Ectodermal cell (in vitro differentiated cells): ENCODE results near the gene FDXR.

Source experiments
- H3K27ac ChIP-seq: 2 replicates; pipeline ENCODE4 v1.7.0; 2013; ENCODE audit warnings: mild to moderate bottlenecking, low read depth, low read length; ENCODE audit not compliant: insufficient read depth, poor library complexity, severe bottlenecking
- H3K27me3 ChIP-seq: 2 replicates; pipeline ENCODE4 v1.7.0; 2013; ENCODE audit warnings: mild to moderate bottlenecking, low read length; ENCODE audit not compliant: insufficient read depth, control insufficient read depth, poor library complexity, severe bottlenecking
- H3K36me3 ChIP-seq: one replicate; pipeline ENCODE4 v1.7.0; 2013; ENCODE audit warnings: low read length; ENCODE audit not compliant: control insufficient read depth, insufficient read depth
- H3K4me1 ChIP-seq: one replicate; pipeline ENCODE4 v1.7.0; 2013; ENCODE audit warnings: low read length; ENCODE audit not compliant: control insufficient read depth, insufficient read depth
- H3K4me3 ChIP-seq: 2 replicates; pipeline ENCODE4 v1.7.0; 2013; ENCODE audit warnings: low read depth, low read length, control low read depth; ENCODE audit not compliant: insufficient read depth
- H3K9me3 ChIP-seq: 2 replicates; pipeline ENCODE4 v1.7.0; 2013; ENCODE audit warnings: mild to moderate bottlenecking, low read length, moderate library complexity; ENCODE audit not compliant: control insufficient read depth
- WGBS, 2 experiments: methylation state at CpG; one replicate each; pipeline ENCODE4 v1.1.7; 2013; ENCODE audit warnings: missing lambda C conversion rate in 2 of 2; 5-methylcytosine and 5-hydroxymethylcytosine counted together

Gene FDXR

GRCh38 chr17:74898376-74898946, 25.7 kb upstream of the FDXR start:
- H3K4me1 ChIP-seq = peaks cover 8% of the 10 kb centered on the region
- no peak overlapping the region for H3K27ac ChIP-seq
- peaks cover 43% of the 10 kb centered on the region for H3K27me3 ChIP-seq
- no peaks in the 10 kb centered on the region for H3K9me3 ChIP-seq
- WGBS, 2 experiments = 86% methylated on average over 11 of the region's 11 CpGs
- H3K4me3 ChIP-seq = no peak overlapping the region
- no peaks in the 10 kb centered on the region for H3K36me3 ChIP-seq

GRCh38 chr17:74893936-74894671, 21.3 kb upstream of the FDXR start:
- Histone ChIP-seq H3K4me1 (peaks cover 9% of the 10 kb centered on the region), H3K9me3 (no peaks in the 10 kb centered on the region), H3K27me3 (peaks cover 69% of the 10 kb centered on the region), H3K36me3 (no peaks in the 10 kb centered on the region), H3K27ac (no peak overlapping the region), H3K4me3 (peak overlapping the region; percentile 27)
- 41 to 42% methylated on average over 22 of the region's 22 CpGs for WGBS, 2 experiments

GRCh38 chr17:74892974-74893911, 20.4 kb upstream of the FDXR start, which contains the start of gene FADS6:
Gene FADS6, minus strand, starts transcription at chr17:74893633. Its CDS starts 38 bp downstream, at chr17:74893595.
- Histone ChIP-seq H3K9me3 (no peaks in the 10 kb centered on the region), H3K27me3 (peaks cover 69% of the 10 kb centered on the region), H3K4me3 (peak within 1 kb of the TSS; percentile 27), H3K4me1 (peaks cover 9% of the 10 kb centered on the region), H3K27ac (no peak within 1 kb of the TSS), H3K36me3 (no peaks in the 10 kb centered on the region)
- 7% methylated on average over 86 of the region's 86 CpGs for WGBS, 2 experiments

- Histone ChIP-seq H3K27ac (no peak overlapping the region), H3K36me3 (no peaks in the 10 kb centered on the region), H3K27me3 (peaks cover 66% of the 10 kb centered on the region), H3K4me1 (peaks cover 9% of the 10 kb centered on the region), H3K4me3 (no peak overlapping the region), H3K9me3 (no peaks in the 10 kb centered on the region)
- WGBS, 2 experiments = 84 to 86% methylated on average over 20 of the region's 20 CpGs
Measured at GRCh38 chr17:74892013-74892841, 19.4 kb upstream of the FDXR start.

- Histone ChIP-seq H3K9me3 (no peaks in the 10 kb centered on the region), H3K36me3 (no peaks in the 10 kb centered on the region), H3K27ac (no peak overlapping the region), H3K4me1 (peaks cover 9% of the 10 kb centered on the region), H3K27me3 (peaks cover 49% of the 10 kb centered on the region), H3K4me3 (no peak overlapping the region)
- WGBS, 2 experiments = 93 to 94% methylated on average over 7 of the region's 7 CpGs
Measured at GRCh38 chr17:74890554-74890953, 17.8 kb upstream of the FDXR start.

GRCh38 chr17:74888469-74888868, 15.7 kb upstream of the FDXR start:
- H3K4me3 ChIP-seq = no peak overlapping the region
- H3K27ac ChIP-seq = no peak overlapping the region
- peaks cover 29% of the 10 kb centered on the region for H3K27me3 ChIP-seq
- WGBS, 2 experiments = 74 to 78% methylated on average over 13 of the region's 13 CpGs
- no peaks in the 10 kb centered on the region for H3K36me3 ChIP-seq
- peaks cover under 1% of the 10 kb centered on the region for H3K4me1 ChIP-seq
- no peaks in the 10 kb centered on the region for H3K9me3 ChIP-seq

- WGBS, 2 experiments = 82 to 85% methylated on average over 15 of the region's 15 CpGs
Measured at GRCh38 chr17:74883241-74883745, 10.5 kb upstream of the FDXR start.

GRCh38 chr17:74882517-74883240, 9.9 kb upstream of the FDXR start:
- H3K36me3 ChIP-seq = no peaks in the 10 kb centered on the region
- no peak overlapping the region for H3K27ac ChIP-seq
- no peak overlapping the region for H3K4me3 ChIP-seq
- no peaks in the 10 kb centered on the region for H3K27me3 ChIP-seq
- no peaks in the 10 kb centered on the region for H3K9me3 ChIP-seq
- no peaks in the 10 kb centered on the region for H3K4me1 ChIP-seq
- WGBS, 2 experiments = 81 to 82% methylated on average over 20 of the region's 20 CpGs

More at GRCh38 chr17:74883241-74883745, 10.5 kb upstream of the FDXR start:
- Histone ChIP-seq H3K4me3 (no peak overlapping the region), H3K9me3 (no peaks in the 10 kb centered on the region), H3K27me3 (no peaks in the 10 kb centered on the region), H3K27ac (no peak overlapping the region), H3K36me3 (no peaks in the 10 kb centered on the region), H3K4me1 (no peaks in the 10 kb centered on the region)

- no peak overlapping the region for H3K27ac ChIP-seq
- H3K27me3 ChIP-seq = no peaks in the 10 kb centered on the region
- 60 to 71% methylated on average over 11 of the region's 11 CpGs for WGBS, 2 experiments
- no peak overlapping the region for H3K4me3 ChIP-seq
- H3K36me3 ChIP-seq = no peaks in the 10 kb centered on the region
- H3K4me1 ChIP-seq = no peaks in the 10 kb centered on the region
- no peaks in the 10 kb centered on the region for H3K9me3 ChIP-seq
Measured at GRCh38 chr17:74881073-74881472, 8.3 kb upstream of the FDXR start.
